AG09309 (cell line): ENCODE data around the gene ASIC1.

Source experiments
- DNase-seq: peaks from one replicate; pipeline ENCODE4 v3.0.0-alpha.2; 2010; ENCODE audit warnings: low read depth
- H3K4me3 ChIP-seq: 2 replicates; pipeline ENCODE4 v1.5.1; 2011; ENCODE audit warnings: mild to moderate bottlenecking, low read depth, low read length, moderate library complexity; ENCODE audit not compliant: control insufficient read depth
- TF ChIP-seq, protein P1 (sequence below): IDR thresholded peaks from 2 replicates; pipeline ENCODE4 v1.5.1; 2011; ENCODE audit warnings: mild to moderate bottlenecking, low read depth, low read length, inconsistent platforms; ENCODE audit not compliant: insufficient read depth, control insufficient read depth; ENCODE audit errors: missing control alignments

ASIC1 gene

DNA sequence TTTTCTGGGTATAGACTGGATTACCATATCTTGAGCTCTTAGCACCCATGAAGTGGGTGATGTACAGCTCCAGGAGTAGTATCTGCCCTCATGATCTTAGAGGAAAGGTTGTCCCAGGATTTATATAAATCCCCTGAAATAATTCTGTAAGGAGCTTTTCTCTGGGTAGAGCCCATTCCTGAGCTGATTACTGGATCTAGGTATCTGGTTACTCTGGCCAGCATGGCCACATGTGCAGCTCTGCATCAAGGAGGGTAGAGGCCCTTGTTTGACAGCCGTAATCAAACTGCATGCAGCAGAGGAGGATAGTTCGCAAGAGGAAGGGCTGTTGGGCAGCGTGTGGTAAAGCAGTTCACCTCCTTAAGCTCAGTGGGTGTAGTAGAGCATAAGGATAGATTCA lies 63.1 kb downstream of the ASIC1 start:
- TF ChIP-seq, protein P1, sequence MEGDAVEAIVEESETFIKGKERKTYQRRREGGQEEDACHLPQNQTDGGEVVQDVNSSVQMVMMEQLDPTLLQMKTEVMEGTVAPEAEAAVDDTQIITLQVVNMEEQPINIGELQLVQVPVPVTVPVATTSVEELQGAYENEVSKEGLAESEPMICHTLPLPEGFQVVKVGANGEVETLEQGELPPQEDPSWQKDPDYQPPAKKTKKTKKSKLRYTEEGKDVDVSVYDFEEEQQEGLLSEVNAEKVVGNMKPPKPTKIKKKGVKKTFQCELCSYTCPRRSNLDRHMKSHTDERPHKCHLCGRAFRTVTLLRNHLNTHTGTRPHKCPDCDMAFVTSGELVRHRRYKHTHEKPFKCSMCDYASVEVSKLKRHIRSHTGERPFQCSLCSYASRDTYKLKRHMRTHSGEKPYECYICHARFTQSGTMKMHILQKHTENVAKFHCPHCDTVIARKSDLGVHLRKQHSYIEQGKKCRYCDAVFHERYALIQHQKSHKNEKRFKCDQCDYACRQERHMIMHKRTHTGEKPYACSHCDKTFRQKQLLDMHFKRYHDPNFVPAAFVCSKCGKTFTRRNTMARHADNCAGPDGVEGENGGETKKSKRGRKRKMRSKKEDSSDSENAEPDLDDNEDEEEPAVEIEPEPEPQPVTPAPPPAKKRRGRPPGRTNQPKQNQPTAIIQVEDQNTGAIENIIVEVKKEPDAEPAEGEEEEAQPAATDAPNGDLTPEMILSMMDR, result no peak
- H3K4me3 ChIP-seq, result no peak overlapping the region
- DNase-seq, result no peak

DNA sequence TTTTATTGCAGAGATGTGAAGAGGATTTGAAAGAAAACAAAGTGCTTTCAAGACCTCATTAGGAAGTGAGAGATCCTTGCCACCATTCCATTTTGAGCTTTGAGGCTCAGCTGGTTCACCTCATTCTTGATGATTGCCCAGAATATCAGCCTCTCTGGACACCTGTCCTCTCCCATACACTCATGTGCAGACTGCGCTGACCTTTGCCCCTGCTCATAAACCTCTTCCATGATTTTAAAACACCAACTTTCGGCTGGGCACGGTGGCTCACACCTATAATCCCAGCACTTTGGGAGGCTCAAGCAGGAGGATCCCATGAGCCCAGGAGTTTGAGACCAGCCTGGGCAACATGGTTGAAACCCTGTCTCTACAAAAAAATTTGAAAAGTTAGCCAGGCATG lies 63.6 kb downstream of the ASIC1 start:
- DNase-seq, result no peak

DNA sequence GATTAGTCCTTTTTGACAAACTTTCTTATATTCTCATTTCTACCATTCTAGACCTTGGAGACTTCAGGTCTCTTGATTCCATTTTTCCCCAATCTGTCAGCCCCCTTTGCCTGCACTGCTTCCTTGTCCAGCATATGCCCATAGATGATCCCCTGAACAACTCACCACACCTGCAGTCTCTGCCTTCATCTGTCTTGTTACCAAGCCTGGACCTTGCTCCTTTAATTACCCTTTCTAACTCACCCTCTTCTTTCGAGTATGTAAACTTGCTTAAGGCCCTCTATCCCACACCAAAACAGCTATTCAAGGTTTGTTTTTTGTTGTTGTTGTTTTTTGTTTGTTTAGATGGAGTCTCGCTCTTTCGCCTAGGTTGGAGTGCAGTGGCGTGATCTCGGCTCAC lies 64.2 kb downstream of the ASIC1 start:
- no peak overlapping the region for H3K4me3 ChIP-seq
- DNase-seq, result no peak
- TF ChIP-seq, protein P1, result no peak

More for the DNA sequence above, 63.6 kb downstream of the ASIC1 start:
- TF ChIP-seq, protein P1, result no peak
- H3K4me3 ChIP-seq, result no peak overlapping the region

DNA sequence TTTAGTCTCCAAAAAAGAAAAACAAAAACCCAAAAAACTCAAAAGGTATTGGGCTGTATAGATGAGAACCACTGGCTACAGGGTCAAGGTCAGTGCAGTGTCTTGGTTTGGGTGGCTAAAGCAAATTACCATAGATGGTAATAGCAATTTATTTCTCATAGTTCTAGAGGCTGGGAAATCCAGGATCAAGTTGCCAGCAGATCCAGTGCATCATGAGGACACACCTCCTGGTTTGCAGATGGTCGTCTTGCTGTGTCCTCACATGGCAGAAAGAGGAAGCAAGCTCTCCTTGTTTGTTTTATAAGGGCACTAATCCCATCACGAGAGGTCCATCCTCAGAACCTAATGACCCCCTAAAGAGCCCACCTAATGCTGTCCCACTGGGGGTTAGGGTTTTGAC lies 65.8 kb downstream of the ASIC1 start:
- H3K4me3 ChIP-seq, result no peak overlapping the region
- TF ChIP-seq, protein P1, result no peak
- no peak for DNase-seq

DNA sequence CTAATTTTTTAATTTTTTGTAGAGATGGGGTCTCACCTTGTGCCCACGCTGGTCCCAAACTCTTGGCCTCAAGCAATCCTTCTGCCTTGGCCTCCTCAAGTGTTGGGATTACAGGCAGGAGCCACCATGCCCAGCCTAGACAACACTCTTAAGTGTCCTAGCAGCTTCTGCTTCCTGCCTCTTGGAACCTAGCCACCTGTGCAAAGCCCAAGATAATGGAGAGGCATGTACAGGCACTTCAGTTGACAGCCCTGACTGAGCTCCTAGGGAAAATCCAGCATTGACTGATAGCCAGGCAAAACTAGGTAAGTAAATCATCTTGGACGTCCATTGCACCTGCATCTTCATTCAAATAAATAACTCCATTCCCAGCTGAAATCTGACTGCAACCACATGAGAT lies 70.2 kb downstream of the ASIC1 start:
- no peak for DNase-seq

DNA sequence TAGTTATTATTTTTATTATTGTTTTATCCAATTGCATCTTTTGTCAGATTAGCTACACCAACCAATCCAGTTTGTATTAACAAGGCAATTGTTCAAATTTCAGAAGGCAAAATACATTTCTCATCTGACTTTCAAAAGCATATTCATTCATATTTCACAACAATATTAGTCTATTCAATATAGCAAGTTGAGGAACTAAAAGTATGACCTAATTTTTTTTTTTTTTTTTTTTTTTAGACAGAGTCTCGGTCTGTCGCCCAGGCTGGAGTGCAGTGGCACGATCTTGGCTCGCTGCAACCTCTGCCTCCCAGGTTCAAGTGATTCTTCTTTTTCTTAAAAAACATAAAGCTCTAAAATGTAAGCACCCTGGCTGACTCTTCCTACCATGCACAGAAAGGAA lies 71.9 kb downstream of the ASIC1 start:
- H3K4me3 ChIP-seq, result no peak overlapping the region
- TF ChIP-seq, protein P1, result no peak
- DNase-seq, result no peak

More for the DNA sequence above, 70.2 kb downstream of the ASIC1 start:
- TF ChIP-seq, protein P1, result no peak
- no peak overlapping the region for H3K4me3 ChIP-seq
